Adrenal gland (tissue), 19 donors: ENCODE results near the gene KLHL3. TPM values are rescaled to one million over a fixed set of nuclear protein-coding genes. Genes with fewer than 3 reads are reported as not detected.

Experiments used
- DNase-seq, 7 donors: peaks; one replicate each; pipeline ENCODE4 v3.0.0-alpha.2; 2019 to 2020
- H3K27ac ChIP-seq, 5 donors: fragments of 200-600 bp; sonication (generic) in 4 of 5; 1 replicate in 3 of 5; 2 replicates in 2 of 5; pipeline versions ENCODE4 v1.5.1 to v1.8.0; 2016 to 2020; ENCODE audit warnings: mild to moderate bottlenecking in 1 of 5
- H3K27me3 ChIP-seq: fragments of 200-600 bp; 2 replicates; pipeline ENCODE4 v1.8.0; 2021
- H3K36me3 ChIP-seq, 2 donors: fragments of 200-600 bp; replicated peaks in 1 of 2; 1 replicate in 1 of 2; 2 replicates in 1 of 2; pipeline versions ENCODE4 v1.5.1 to v1.8.0; 2018 to 2022
- H3K4me1 ChIP-seq, 2 donors: fragments of 200-600 bp; replicated peaks in 1 of 2; 1 replicate in 1 of 2; 2 replicates in 1 of 2; pipeline versions ENCODE4 v1.5.1 to v1.8.0; 2018 to 2021
- H3K4me3 ChIP-seq, 4 donors: fragments of 200-600 bp; sonication (generic) in 3 of 4; one replicate each; pipeline ENCODE4 v1.5.1; 2016 to 2018
- H3K9me3 ChIP-seq, 3 donors: fragments of 200-600 bp; sonication (generic) in 1 of 3; replicated peaks in 1 of 3; 1 replicate in 2 of 3; 2 replicates in 1 of 3; pipeline versions ENCODE4 v1.5.1 to v1.8.0; 2016 to 2021
- CTCF ChIP-seq, 6 experiments: fragments of 450-650 bp in 4 of 6; fragments of 200-600 bp in 2 of 6; sonication (generic) in 1 of 6; IDR thresholded peaks; 1 replicate in 5 of 6; 2 replicates in 1 of 6; pipeline versions ENCODE4 v1.5.1 to v1.8.0; 2016 to 2021; ENCODE audit warnings: antibody characterized with exemption in 6 of 6, mild to moderate bottlenecking in 2 of 6, moderate library complexity in 1 of 6
- POLR2A ChIP-seq, 2 donors: fragments of 450-650 bp; IDR thresholded peaks; one replicate each; pipeline ENCODE4 v1.6.1; 2017; ENCODE audit warnings: antibody characterized with exemption in 2 of 2, mild to moderate bottlenecking in 2 of 2, moderate library complexity in 1 of 2
- WGBS, 4 donors: extraction: QIAGEN DNeasy Blood & Tissue Kit in 2 of 4; methylation state at CpG; one replicate each; pipeline versions ENCODE4 v1.1.5 to v1.1.7; 2013 to 2017; 5-methylcytosine and 5-hydroxymethylcytosine counted together
- intact Hi-C, 2 donors: fragments of 100-400 bp; cut with DNase I; formaldehyde crosslinking; loops; one replicate each; pipeline versions ENCODE4 v1.14.1 to v1.15.0; 2022 to 2023
- long read RNA-seq, 10 donors: library from polyadenylated mRNA in 3 of 10; unstranded in 2 of 10; stranded (forward) in 1 of 10; transcript quantifications; one replicate each; pipeline ENCODE4 v2.0.0 and lab custom pipeline, GENCODE V29; 2021 to 2026
- polyA plus RNA-seq, 3 donors: library from polyadenylated mRNA; stranded (reverse); fragments of 200-250 nt in 2 of 3; fragments of 350-450 nt in 1 of 3; fragmentation: Illumina TruSeq in 1 of 3; extraction: RNeasy Lipid Tissue Mini Kit (QIAGEN cat#74804) in 1 of 3; gene quantifications; one replicate each; pipeline ENCODE4 v1.2.3, GENCODE V29; 2013 to 2014
- total RNA-seq, 9 donors: library from RNA; depleted of rRNA in 4 of 9; stranded (reverse); fragments of >200 nt in 4 of 9; fragments of 120-200 nt in 1 of 9; fragmentation: NEBNext Ultra II Directional in 1 of 9; extraction: Animal tissue kit (Norgen Biotek cat#: 25700) in 1 of 9; gene quantifications; one replicate each; pipeline versions ENCODE4 v1.1.0 to v1.2.4, GENCODE V29; 2013 to 2023
- donor health status: healthy with polysubstance abuse.
- donor health status: Bipolar disorder and iron deficiency.
- donor health status: DM: yes; HTN: yes; CAD: no.
- donor health status: DM: no; HTN: no; CAD: no.
- donor health status: DM: no; HTN: no; CAD: no.
- donor health status: DM: yes; HTN: yes; CAD: no.

The KLHL3 gene
- total RNA-seq (10 to 100 TPM in 8 of 9 donors, 1 to 10 TPM in 1; 7.5 to 28.6 (median 13.7) TPM), polyA plus RNA-seq (10 to 100 TPM in 1 of 3 donors, 1 to 10 TPM in 2; 3.1 to 13.8 (median 8.7) TPM)
- long read RNA-seq, donor 1 = 0 reads
- long read RNA-seq, donor 2 = 0 reads
- long read RNA-seq, donor 3 = 0 reads
- long read RNA-seq, donor 4, partial matches to known transcripts = 0 of 3 reads
- long read RNA-seq, donor 4, other reads (novel, unspliced or antisense) = 3 of 3 reads
- long read RNA-seq, donor 5, partial matches to known transcripts = 2 of 12 reads
- long read RNA-seq, donor 5, other reads (novel, unspliced or antisense) = 9 of 12 reads
- long read RNA-seq, donor 6, partial matches to known transcripts = 0 of 1 reads
- long read RNA-seq, donor 6, other reads (novel, unspliced or antisense) = 1 of 1 reads
- long read RNA-seq, donor 7 = 0 reads
- long read RNA-seq, donor 8, full-length matches to known transcripts = 1 of 1 reads
- long read RNA-seq, donor 8, partial matches to known transcripts = 0 of 1 reads
- long read RNA-seq, donor 8, other reads (novel, unspliced or antisense) = 0 of 1 reads
- long read RNA-seq, donor 9 = 0 reads
- long read RNA-seq, donor 10, full-length matches to known transcripts = 1 of 1 reads
- long read RNA-seq, donor 10, partial matches to known transcripts = 0 of 1 reads
- long read RNA-seq, donor 10, other reads (novel, unspliced or antisense) = 0 of 1 reads

GRCh38 chr5:137735555-137736284 is at the start of gene KLHL3:
KLHL3 (minus strand) TSS chr5:137736089; CDS start chr5:137735646, 443 bp downstream.
- Histone ChIP-seq H3K27me3 (no peaks in the 10 kb centered on the region), H3K4me1 (peaks cover 0 to 64% of the 10 kb centered on the region in 2 donors), H3K27ac (peak within 1 kb of the TSS in 2 of 5 donors; percentile 26 to 46), H3K9me3 (peaks cover 0 to 4% (median 0%) of the 10 kb centered on the region in 3 donors), H3K36me3 (no peaks in the 10 kb centered on the region), H3K4me3 (peak within 1 kb of the TSS in 2 of 4 donors; percentile 2 to 48)
- TF ChIP-seq POLR2A (IDR thresholded peaks at IDR 0.05) (peak in 1 of 2 donors; percentile 18), CTCF (IDR thresholded peaks at IDR 0.05) (peak in 2 of 6 experiments; percentile 16 to 23)
- DNase-seq = peak in 6 of 7 donors; percentile 23 to 62 (median 40)
- 15 to 29% (median 16%) methylated on average over 10 to 12 of the region's 12 CpGs for WGBS, 4 donors
- intact Hi-C loops = loop anchor here in 1 of 2 donors (5.0 kb wide), 1 partner anchor 73 kb away; no protein-coding TSS in a partner anchor

GRCh38 chr5:137782984-137783536 is 47.2 kb upstream of the KLHL3 start:
- no peak for TF ChIP-seq POLR2A (IDR thresholded peaks at IDR 0.05)
- TF ChIP-seq CTCF (IDR thresholded peaks at IDR 0.05) = no peak
- peaks cover 0 to 3% (median 0%) of the 10 kb centered on the region in 3 donors for H3K9me3 ChIP-seq
- H3K36me3 ChIP-seq = no peaks in the 10 kb centered on the region
- H3K27me3 ChIP-seq = no peaks in the 10 kb centered on the region
- H3K4me3 ChIP-seq = no peak overlapping the region
- no peak overlapping the region for H3K27ac ChIP-seq
- DNase-seq = peak in 1 of 7 donors; percentile 10
- intact Hi-C loops = loop anchor here (5.0 kb wide), 2 partner anchors 39 to 154 kb away; no protein-coding TSS in a partner anchor
- 63 to 78% (median 68%) methylated on average over 4 of the region's 4 CpGs for WGBS, 4 donors
- H3K4me1 ChIP-seq = no peaks in the 10 kb centered on the region

- no peak overlapping the region for H3K4me3 ChIP-seq
- H3K9me3 ChIP-seq = peaks cover 0 to 3% (median 0%) of the 10 kb centered on the region in 3 donors
- H3K27ac ChIP-seq = no peak overlapping the region
- no peaks in the 10 kb centered on the region for H3K36me3 ChIP-seq
- WGBS, 4 donors = 88 to 100% (median 97%) methylated on average over 2 of the region's 2 CpGs
- no peak for TF ChIP-seq CTCF (IDR thresholded peaks at IDR 0.05)
- TF ChIP-seq POLR2A (IDR thresholded peaks at IDR 0.05) = no peak
- H3K27me3 ChIP-seq = no peaks in the 10 kb centered on the region
- DNase-seq = no peak
- intact Hi-C loops = loop anchor here (5.0 kb wide), 2 partner anchors 40 to 155 kb away; no protein-coding TSS in a partner anchor
- H3K4me1 ChIP-seq = no peaks in the 10 kb centered on the region
Observed at GRCh38 chr5:137782055-137782454, 46.2 kb upstream of the KLHL3 start.
